Measurements from ENCODE around the gene ARMCX2.

GRCh38 chrX:101657495-101657894, 2.2 kb downstream of the ARMCX2 start:
- TF ChIP-seq SNAI2 (CRISPR knock-in tag; IDR thresholded peaks at IDR 0.05) (no peak), TOX (CRISPR knock-in tag; IDR thresholded peaks at IDR 0.05; ENCODE audit: borderline replicate concordance) (no peak), CREB5 (CRISPR knock-in tag; IDR thresholded peaks at IDR 0.05; ENCODE audit: low read depth) (no peak), ZNF70 (CRISPR knock-in tag; IDR thresholded peaks at IDR 0.05) (no peak), PATZ1 (CRISPR knock-in tag; IDR thresholded peaks at IDR 0.05; ENCODE audit: borderline replicate concordance) (no peak), ZFP3 (CRISPR knock-in tag; IDR thresholded peaks at IDR 0.05) (no peak)

Data from SK-N-SH treated with all-trans-retinoic acid at 6 μM for 48 hours (cell line).